K562 (cell line): Measurements from ENCODE around the gene SLC14A1. TPM values are rescaled to one million over a fixed set of nuclear protein-coding genes. Genes with fewer than 3 reads are reported as not detected.

Source experiments
- ATAC-seq: fragments of 200-7000 bp; cut with Tn5 transposase; 3 replicates; pipeline ENCODE4 v1.9.1; 2020; ENCODE audit warnings: moderate library complexity
- BruUV-seq: library from RNA; stranded (reverse); fragments of 400-500 nt; replicated peaks from 2 replicates; lab custom pipeline; 2021; lab: Mats Ljungman, UMichigan
- CTCF ChIA-PET: fragments of 300-600 bp; formaldehyde crosslinking; extraction: SDS; loops from one replicate; lab custom pipeline; 2021; ENCODE audit warnings: low intra/inter-chr PET ratio; lab: Yijun Ruan, JAX
- POLR2A ChIA-PET: fragments of 300-600, 350-650 bp; sonication (Branson Sonifier 250); formaldehyde crosslinking; extraction: SDS; loops from one replicate; lab custom pipeline; 2021; ENCODE audit warnings: antibody characterized with exemption, inconsistent platforms; lab: Yijun Ruan, JAX
- DNase-seq, 4 experiments: peaks; one replicate each; pipeline versions ENCODE4 v3.0.0 to v3.0.0-alpha.2; 2011 to 2018; ENCODE audit warnings: low spot score in 3 of 4, mixed read lengths in 3 of 4; ENCODE audit errors: extremely low read depth in 1 of 4
- FAIRE-seq: peaks from 2 replicates; lab custom pipeline; 2011; peaks lifted over from hg19 to GRCh38; lab: Jason Lieb, UNC
- H2AFZ ChIP-seq: 2 replicates; pipeline ENCODE4 v1.6.0; 2011; ENCODE audit warnings: low read depth, low read length, control low read depth, inconsistent platforms
- H3K27ac ChIP-seq: fragments of 200-600 bp; 3 replicates; pipeline ENCODE4 v1.8.0; 2011; ENCODE audit warnings: low read depth, mild to moderate bottlenecking, control low read depth, inconsistent platforms, low read length, moderate library complexity, mixed read lengths; ENCODE audit errors: extremely low read depth
- H3K27me3 ChIP-seq, 2 experiments: fragments of 300-600 bp in 1 of 2; 2 replicates in 1 of 2; 3 replicates in 1 of 2; pipeline versions ENCODE4 v1.6.0 to v1.8.0; 2011; ENCODE audit warnings: inconsistent platforms in 2 of 2, low read length in 2 of 2, mild to moderate bottlenecking in 1 of 2, mixed read lengths in 1 of 2, moderate library complexity in 1 of 2; ENCODE audit not compliant: control insufficient read depth in 2 of 2, insufficient read depth in 2 of 2
- H3K36me3 ChIP-seq: fragments of 300-600 bp; 3 replicates; pipeline ENCODE4 v1.8.0; 2011; ENCODE audit warnings: mild to moderate bottlenecking, low read length, inconsistent platforms; ENCODE audit not compliant: control insufficient read depth, insufficient read depth
- H3K4me1 ChIP-seq, 2 experiments: fragments of 200-600 bp in 1 of 2; replicated peaks in 1 of 2; 2 replicates in 1 of 2; 3 replicates in 1 of 2; pipeline versions ENCODE4 v1.5.1 to v1.8.0; 2011; ENCODE audit warnings: inconsistent platforms in 2 of 2, low read length in 2 of 2, mild to moderate bottlenecking in 1 of 2, mixed read lengths in 1 of 2, moderate library complexity in 1 of 2; ENCODE audit not compliant: control insufficient read depth in 2 of 2, insufficient read depth in 2 of 2
- H3K4me2 ChIP-seq: 2 replicates; pipeline ENCODE4 v1.6.1; 2011; ENCODE audit warnings: low read length, control low read depth, inconsistent platforms, mixed read lengths; ENCODE audit not compliant: insufficient read depth
- H3K4me3 ChIP-seq: fragments of 200-600 bp; sonication (generic), shearing (Covaris generic); 2 replicates; pipeline ENCODE4 v1.5.1; 2016; ENCODE audit warnings: control low read depth, inconsistent platforms
- H3K79me2 ChIP-seq: fragments of 200-600 bp; 3 replicates; pipeline ENCODE4 v1.8.0; 2011; ENCODE audit warnings: low read length, inconsistent platforms; ENCODE audit not compliant: control insufficient read depth, insufficient read depth
- H3K9ac ChIP-seq, 2 experiments: 2 replicates each; pipeline versions ENCODE4 v1.6.0 to v1.6.1; 2011; ENCODE audit warnings: low read depth in 2 of 2, low read length in 2 of 2, control low read depth in 1 of 2, inconsistent platforms in 1 of 2, mild to moderate bottlenecking in 1 of 2, mixed read lengths in 1 of 2; ENCODE audit not compliant: insufficient read depth in 1 of 2
- H3K9me1 ChIP-seq: one replicate; pipeline ENCODE4 v1.6.0; 2011; ENCODE audit warnings: inconsistent platforms, mild to moderate bottlenecking, low read length, moderate library complexity; ENCODE audit not compliant: control insufficient read depth, insufficient read depth
- H3K9me3 ChIP-seq: replicated peaks from 2 replicates; pipeline ENCODE4 v1.5.1; 2011; ENCODE audit warnings: low read depth, low read length, inconsistent platforms; ENCODE audit not compliant: control insufficient read depth, insufficient read depth
- H4K20me1 ChIP-seq: replicated peaks from 2 replicates; pipeline ENCODE4 v1.6.1; 2011; ENCODE audit warnings: low read length, inconsistent platforms, mixed read lengths; ENCODE audit not compliant: control insufficient read depth, insufficient read depth
- E2F3 ChIP-seq: fragments of 250-450 bp; sonication (Bioruptor Pico); IDR thresholded peaks from 2 replicates; pipeline ENCODE4 v1.4.0; 2020; ENCODE audit warnings: mild to moderate bottlenecking
- ETV6 ChIP-seq, 3 experiments: fragments of 150-350 bp in 1 of 3; sonication (generic) in 1 of 3; formaldehyde crosslinking in 1 of 3; IDR thresholded peaks; 2 replicates each; pipeline versions ENCODE4 v1.6.1 to v1.8.0; 2014 to 2022; ENCODE audit warnings: borderline replicate concordance in 2 of 3, low read depth in 2 of 3, antibody characterized with exemption in 1 of 3, low read length in 1 of 3, mild to moderate bottlenecking in 1 of 3, missing genetic modification reagents in 1 of 3
- HDAC2 ChIP-seq: fragments of 450-650 bp; IDR thresholded peaks from 2 replicates; pipeline ENCODE4 v1.6.1; 2016; ENCODE audit warnings: mild to moderate bottlenecking
- KLF1 ChIP-seq: fragments of 450-650 bp; IDR thresholded peaks from 2 replicates; pipeline ENCODE4 v1.6.1; 2016; ENCODE audit warnings: missing genetic modification characterization, missing compliant biosample characterization
- LARP7 ChIP-seq: fragments of 450-650 bp; IDR thresholded peaks from 2 replicates; pipeline ENCODE4 v1.6.1; 2016
- MTA3 ChIP-seq: fragments of 450-650 bp; formaldehyde crosslinking; IDR thresholded peaks from 2 replicates; pipeline ENCODE4 v1.6.1; 2017; ENCODE audit warnings: mild to moderate bottlenecking, borderline replicate concordance
- ZC3H4 ChIP-seq: sonication (generic); formaldehyde crosslinking; IDR thresholded peaks from 2 replicates; pipeline ENCODE4 v1.9.0; 2021; ENCODE audit warnings: missing genetic modification reagents, borderline replicate concordance
- ZNF76 ChIP-seq: fragments of 250-450 bp; sonication (Bioruptor Pico); IDR thresholded peaks from 2 replicates; pipeline ENCODE4 v1.4.0; 2020; ENCODE audit warnings: mild to moderate bottlenecking, moderate library complexity, borderline replicate concordance
- WGBS: fragments of 100-300 bp; shearing (Covaris generic); methylation state at CpG from one replicate; pipeline ENCODE4 v1.1.6; 2016; ENCODE audit warnings: low coverage, mixed read lengths; ENCODE audit not compliant: insufficient coverage; ENCODE audit errors: missing lambda C conversion rate; 5-methylcytosine and 5-hydroxymethylcytosine counted together
- in situ Hi-C: fragments of 300-500 bp; cut with MboI; formaldehyde crosslinking; loops from 4 replicates; pipeline ENCODE4 v1.15.0; 2018; ENCODE audit warnings: inconsistent platforms, mixed read lengths
- intact Hi-C: fragments of 100-400 bp; cut with micrococcal nuclease; formaldehyde crosslinking; loops from 2 replicates; pipeline ENCODE4 v1.14.2; 2022
- polyA plus RNA-seq, 8 experiments: library from polyadenylated mRNA; depleted of rRNA in 4 of 8; stranded (reverse) in 5 of 8; unstranded in 3 of 8; fragments of >200 nt; fragmentation: Nextera tagmentation in 2 of 8; fragmentation: Illumina TruSeq in 1 of 8; extraction: Ambion mirVana in 2 of 8; extraction: Trizol in 1 of 8; gene quantifications; 2 replicates each; pipeline versions ENCODE4 v1.2.1 to v1.2.3, GENCODE V29; 2011 to 2014; ENCODE audit warnings: inconsistent platforms in 1 of 8, missing spikeins in 1 of 8
- total RNA-seq, 7 experiments: library from RNA; depleted of rRNA in 6 of 7; stranded (reverse); fragments of >200 nt in 6 of 7; fragmentation: Illumina TruSeq in 2 of 7; extraction: Trizol in 2 of 7; gene quantifications; 2 replicates each; pipeline versions ENCODE4 v1.2.1 to v1.2.3, GENCODE V29; 2011 to 2021; ENCODE audit warnings: low replicate concordance in 1 of 7
- TF ChIP-seq, protein P1 (sequence below): sonication (generic); formaldehyde crosslinking; IDR thresholded peaks from 2 replicates; pipeline ENCODE4 v1.8.1; 2023; ENCODE audit warnings: mild to moderate bottlenecking, missing genetic modification reagents
- TF ChIP-seq, protein P2 (sequence below), 2 experiments: fragments of 450-650 bp; IDR thresholded peaks; 2 replicates each; pipeline ENCODE4 v1.6.1; 2016; ENCODE audit warnings: mild to moderate bottlenecking in 2 of 2, borderline replicate concordance in 1 of 2, low read depth in 1 of 2, moderate library complexity in 1 of 2

The SLC14A1 gene
- total and polyA plus RNA-seq, 9 of the 15 experiments (the other 6 are each of a cell fraction or from before 2014, with no cell fraction given): 0.14 to 0.40 (median 0.20) TPM; not detected in 6

DNA sequence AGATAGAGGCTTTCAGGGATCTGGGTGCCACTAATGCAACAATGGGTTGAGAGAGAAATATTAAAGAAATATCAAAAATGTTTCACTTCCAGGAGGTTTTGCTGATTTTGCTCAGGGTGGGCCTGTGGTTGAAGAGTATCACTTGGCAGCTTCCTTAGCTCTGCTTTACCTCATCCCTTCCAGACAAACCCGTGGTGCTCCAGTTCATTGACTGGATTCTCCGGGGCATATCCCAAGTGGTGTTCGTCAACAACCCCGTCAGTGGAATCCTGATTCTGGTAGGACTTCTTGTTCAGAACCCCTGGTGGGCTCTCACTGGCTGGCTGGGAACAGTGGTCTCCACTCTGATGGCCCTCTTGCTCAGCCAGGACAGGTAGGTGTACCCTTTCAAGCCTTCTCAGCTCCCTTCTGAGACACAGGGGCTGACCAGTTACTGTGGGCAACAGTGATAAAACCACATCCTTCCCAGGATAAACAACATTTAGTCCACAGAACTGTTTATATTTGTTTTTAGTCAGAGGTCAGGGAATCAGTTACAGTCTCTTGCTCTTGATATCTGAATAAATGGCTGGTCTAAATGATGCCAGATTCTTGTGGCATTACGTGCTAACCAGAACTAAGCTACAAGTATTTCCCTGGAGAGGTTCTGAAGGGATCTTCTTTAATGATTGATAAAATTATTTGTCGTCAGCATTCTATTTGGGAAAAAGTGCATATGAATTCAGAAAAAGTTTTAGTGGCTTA, 7.0 kb downstream of the SLC14A1 start (continued):
- TF ChIP-seq ETV6 (IDR thresholded peaks at IDR 0.05; ENCODE audit: borderline replicate concordance in 1 of 2, low read depth in 2 of 2, low read length in 1 of 2) (no peak), ETV6 (CRISPR knock-in tag; IDR thresholded peaks at IDR 0.05; ENCODE audit: borderline replicate concordance) (no peak)
- TF ChIP-seq, all 486 proteins: peak for 0

DNA sequence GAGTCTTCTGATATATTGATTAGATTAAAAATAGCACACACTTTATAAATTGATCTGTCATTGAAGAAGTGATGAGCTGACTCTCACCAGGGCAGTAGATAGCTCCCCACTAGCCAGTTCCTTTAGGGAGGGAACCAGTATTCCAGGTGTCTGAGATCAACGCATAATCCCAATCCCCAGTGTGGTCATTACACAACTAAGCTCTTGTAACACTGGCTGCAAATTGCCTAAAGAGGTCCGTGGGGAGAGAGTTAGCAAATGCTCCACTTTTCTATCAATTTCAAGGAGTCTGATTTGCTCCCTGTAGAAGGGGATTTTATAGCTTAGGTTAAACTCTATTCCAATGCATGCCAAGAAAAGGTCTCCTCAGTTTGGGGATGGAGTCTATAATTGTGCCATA, 7.7 kb downstream of the SLC14A1 start:
- Histone ChIP-seq H3K9ac (no peak overlapping the region), H3K4me3 (no peak overlapping the region), H2AFZ (no peak overlapping the region), H3K9me3 (no peaks in the 10 kb centered on the region), H3K36me3 (no peaks in the 10 kb centered on the region), H3K27ac (no peak overlapping the region), H3K9me1 (no peaks in the 10 kb centered on the region), H3K79me2 (no peaks in the 10 kb centered on the region), H4K20me1 (no peaks in the 10 kb centered on the region), H3K4me2 (no peak overlapping the region), H3K27me3 (peaks cover 0 to 17% of the 10 kb centered on the region in 2 experiments; a peak in 2 of 5 replicates), H3K4me1 (no peaks in the 10 kb centered on the region)
- POLR2A ChIA-PET: interaction anchor here (0.7 to 0.9 kb wide), 2 partner anchors 12 to 350 kb away, joined by 3 read pairs; no protein-coding TSS in a partner anchor
- FAIRE-seq (no peak), ATAC-seq (no peak), DNase-seq (no peak)
- no TSS peak for BruUV-seq
- intact Hi-C loops: no loop called here
- 0% methylated on average over 2 of the region's 2 CpGs for WGBS
- in situ Hi-C loops: no loop called here
- CTCF ChIA-PET: no interaction called here
- TF ChIP-seq E2F3 (CRISPR knock-in tag): no peak
- TF ChIP-seq KLF1 (tag): no peak
- no peak for TF ChIP-seq LARP7
- TF ChIP-seq ZC3H4: no peak
- no peak for TF ChIP-seq MTA3
- TF ChIP-seq ZNF76: no peak
- TF ChIP-seq, protein P1, sequence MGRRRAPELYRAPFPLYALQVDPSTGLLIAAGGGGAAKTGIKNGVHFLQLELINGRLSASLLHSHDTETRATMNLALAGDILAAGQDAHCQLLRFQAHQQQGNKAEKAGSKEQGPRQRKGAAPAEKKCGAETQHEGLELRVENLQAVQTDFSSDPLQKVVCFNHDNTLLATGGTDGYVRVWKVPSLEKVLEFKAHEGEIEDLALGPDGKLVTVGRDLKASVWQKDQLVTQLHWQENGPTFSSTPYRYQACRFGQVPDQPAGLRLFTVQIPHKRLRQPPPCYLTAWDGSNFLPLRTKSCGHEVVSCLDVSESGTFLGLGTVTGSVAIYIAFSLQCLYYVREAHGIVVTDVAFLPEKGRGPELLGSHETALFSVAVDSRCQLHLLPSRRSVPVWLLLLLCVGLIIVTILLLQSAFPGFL (CRISPR knock-in tag): no peak
- TF ChIP-seq, protein P2, sequence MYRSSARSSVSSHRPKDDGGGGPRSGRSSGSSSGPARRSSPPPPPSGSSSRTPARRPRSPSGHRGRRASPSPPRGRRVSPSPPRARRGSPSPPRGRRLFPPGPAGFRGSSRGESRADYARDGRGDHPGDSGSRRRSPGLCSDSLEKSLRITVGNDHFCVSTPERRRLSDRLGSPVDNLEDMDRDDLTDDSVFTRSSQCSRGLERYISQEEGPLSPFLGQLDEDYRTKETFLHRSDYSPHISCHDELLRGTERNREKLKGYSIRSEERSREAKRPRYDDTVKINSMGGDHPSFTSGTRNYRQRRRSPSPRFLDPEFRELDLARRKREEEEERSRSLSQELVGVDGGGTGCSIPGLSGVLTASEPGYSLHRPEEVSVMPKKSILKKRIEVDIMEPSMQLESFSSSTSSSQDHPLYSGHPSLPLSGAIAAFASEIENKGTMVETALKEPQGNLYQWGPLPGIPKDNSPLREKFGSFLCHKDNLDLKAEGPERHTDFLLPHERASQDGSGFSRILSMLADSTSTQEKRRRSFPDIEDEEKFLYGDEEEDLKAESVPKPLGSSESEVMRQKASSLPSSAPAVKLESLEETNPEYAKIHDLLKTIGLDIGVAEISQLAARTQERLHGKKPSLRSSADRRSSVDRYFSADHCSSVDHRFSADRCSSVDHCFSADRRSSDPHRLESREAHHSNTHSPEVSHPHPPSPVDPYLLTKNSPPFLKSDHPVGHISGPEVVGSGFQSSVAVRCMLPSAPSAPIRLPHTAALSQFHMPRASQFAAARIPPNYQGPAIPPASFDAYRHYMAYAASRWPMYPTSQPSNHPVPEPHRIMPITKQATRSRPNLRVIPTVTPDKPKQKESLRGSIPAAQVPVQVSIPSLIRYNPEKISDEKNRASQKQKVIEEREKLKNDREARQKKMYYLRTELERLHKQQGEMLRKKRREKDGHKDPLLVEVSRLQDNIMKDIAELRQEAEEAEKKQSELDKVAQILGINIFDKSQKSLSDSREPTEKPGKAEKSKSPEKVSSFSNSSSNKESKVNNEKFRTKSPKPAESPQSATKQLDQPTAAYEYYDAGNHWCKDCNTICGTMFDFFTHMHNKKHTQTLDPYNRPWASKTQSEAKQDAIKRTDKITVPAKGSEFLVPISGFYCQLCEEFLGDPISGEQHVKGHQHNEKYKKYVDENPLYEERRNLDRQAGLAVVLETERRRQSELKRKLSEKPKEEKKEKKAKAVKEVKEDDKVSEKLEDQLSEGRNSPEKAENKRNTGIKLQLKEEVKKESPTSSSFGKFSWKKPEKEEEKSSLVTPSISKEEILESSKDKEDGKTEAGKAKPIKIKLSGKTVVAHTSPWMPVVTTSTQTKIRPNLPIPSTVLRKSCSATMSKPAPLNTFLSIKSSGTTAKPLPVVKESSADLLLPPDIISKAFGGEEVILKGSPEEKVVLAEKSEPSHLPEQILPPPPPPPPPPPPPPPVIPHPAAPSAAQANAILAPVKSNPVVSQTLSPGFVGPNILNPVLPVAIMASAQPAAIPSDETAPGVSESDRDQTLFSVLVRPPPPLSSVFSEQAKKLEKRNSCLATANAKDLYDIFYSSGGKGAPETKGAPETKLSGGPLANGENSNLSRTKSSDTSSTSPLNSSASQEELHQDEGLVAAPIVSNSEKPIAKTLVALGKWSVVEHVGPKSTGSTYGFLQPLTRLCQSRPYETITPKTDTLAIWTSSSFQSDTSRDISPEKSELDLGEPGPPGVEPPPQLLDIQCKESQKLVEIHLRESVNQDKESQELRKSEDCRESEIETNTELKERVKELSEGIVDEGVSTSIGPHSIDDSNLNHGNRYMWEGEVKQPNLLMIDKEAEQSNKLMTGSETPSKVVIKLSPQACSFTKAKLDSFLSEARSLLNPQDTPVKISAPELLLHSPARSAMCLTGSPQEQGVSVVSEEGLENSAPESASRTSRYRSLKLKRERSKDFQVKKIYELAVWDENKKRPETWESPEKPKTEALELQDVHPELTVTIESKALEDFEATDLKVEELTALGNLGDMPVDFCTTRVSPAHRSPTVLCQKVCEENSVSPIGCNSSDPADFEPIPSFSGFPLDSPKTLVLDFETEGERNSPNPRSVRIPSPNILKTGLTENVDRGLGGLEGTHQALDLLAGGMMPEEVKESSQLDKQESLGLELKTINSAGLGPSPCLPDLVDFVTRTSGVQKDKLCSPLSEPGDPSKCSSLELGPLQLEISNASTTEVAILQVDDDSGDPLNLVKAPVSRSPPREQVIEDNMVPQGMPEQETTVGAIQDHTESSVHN (IDR thresholded peaks at IDR 0.05; ENCODE audit: borderline replicate concordance in 1 of 2, low read depth in 1 of 2): no peak
- TF ChIP-seq HDAC2: no peak
